Measurements from ENCODE around the gene RPS6KB2. TPM values are rescaled to one million over a fixed set of nuclear protein-coding genes. Genes with fewer than 3 reads are reported as not detected.

RPS6KB2 gene
- total and polyA plus RNA-seq, 2 donors (not counting 3 experiments of a cell fraction or from before 2014, with no cell fraction given), result 53.8 to 60.0 TPM

DNA sequence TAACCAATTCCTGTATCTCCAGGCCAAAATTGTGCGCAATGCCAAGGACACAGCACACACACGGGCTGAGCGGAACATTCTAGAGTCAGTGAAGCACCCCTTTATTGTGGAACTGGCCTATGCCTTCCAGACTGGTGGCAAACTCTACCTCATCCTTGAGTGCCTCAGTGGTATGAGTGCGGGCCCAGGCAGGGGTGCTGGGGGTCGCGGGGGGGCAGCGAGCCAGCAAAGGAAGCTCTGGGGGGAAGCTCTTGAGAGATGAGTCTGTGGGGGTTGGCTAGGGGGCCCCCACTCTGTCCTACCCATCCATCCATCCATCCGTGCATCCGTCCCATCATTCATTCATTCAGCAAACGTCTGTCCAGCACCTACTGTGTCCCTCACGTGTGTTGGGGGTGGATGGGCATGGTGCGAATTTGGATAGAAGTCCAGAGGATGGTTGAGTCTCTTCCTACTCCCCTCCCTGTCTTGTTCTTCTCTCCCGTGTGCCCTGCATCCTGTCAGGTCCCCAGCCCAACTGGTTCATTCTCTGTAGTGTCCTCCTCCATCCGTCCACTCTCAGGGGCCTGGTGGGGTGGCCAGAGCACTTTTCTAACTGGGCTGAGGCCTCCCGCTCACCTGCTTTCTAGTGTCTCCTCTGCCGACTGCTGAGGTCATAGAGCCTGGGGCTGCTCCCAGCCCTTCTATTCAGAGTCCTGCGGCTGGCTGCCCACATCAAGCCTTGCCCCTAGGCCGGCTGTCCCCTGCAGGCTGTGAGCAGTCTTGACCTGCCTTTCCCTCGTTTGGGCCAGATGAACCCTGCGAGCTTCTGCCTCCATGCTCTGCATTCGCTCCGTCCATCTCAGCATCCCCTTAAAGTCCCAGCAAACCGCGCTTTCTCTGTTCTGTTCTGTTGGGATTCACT is 3.3 kb downstream of the RPS6KB2 start:
- DNase-seq (ENCODE audit: low read depth, low spot score), result no peak
- Histone ChIP-seq H3K4me3 (replicated peaks in 1 of 3; ENCODE audit: insufficient read depth in 1 of 3, low read depth in 1 of 3, low read length in 3 of 3) (no peak overlapping the region), H3K9me3 (replicated peaks; ENCODE audit: control insufficient read depth, insufficient read depth, low read length) (no peaks in the 10 kb centered on the region), H3K79me2 (ENCODE audit: control insufficient read depth, insufficient read depth, low read length) (peaks cover 10% of the 10 kb centered on the region), H3K9me1 (replicated peaks; ENCODE audit: control insufficient read depth, extremely low read depth, insufficient read depth, low read length) (no peaks in the 10 kb centered on the region), H3K36me3 (ENCODE audit: control insufficient read depth in 2 of 2, extremely low read depth in 1 of 2, insufficient read depth in 2 of 2, low read length in 2 of 2) (peaks cover 0 to 31% of the 10 kb centered on the region in 2 experiments), H3K4me1 (ENCODE audit: control insufficient read depth, extremely low read depth, insufficient read depth, low read length) (no peaks in the 10 kb centered on the region), H4K20me1 (replicated peaks; ENCODE audit: control insufficient read depth, extremely low read depth, insufficient read depth, low read length) (no peaks in the 10 kb centered on the region), H3K4me2 (ENCODE audit: insufficient read depth, low read length) (no peak overlapping the region), H2AFZ (ENCODE audit: low read depth, low read length) (no peak overlapping the region), H3K9ac (replicated peaks; ENCODE audit: extremely low read depth, insufficient read depth, low read length) (no peak overlapping the region), H3K27ac (ENCODE audit: insufficient read depth, low read depth, low read length) (no peak overlapping the region), H3K27me3 (ENCODE audit: control insufficient read depth in 2 of 2, insufficient read depth in 2 of 2, low read length in 2 of 2) (no peaks in the 10 kb centered on the region)
- no TSS peak for BruUV-seq (replicated peaks)
- FAIRE-seq, result no peak
- dilution Hi-C loops (cut with MboI; ENCODE audit: extremely low pct_ligation_motif_present, low sequenced_read_pairs) (no loop called here), intact Hi-C loops (cut with micrococcal nuclease) (no loop called here)
- TF ChIP-seq EZH2 (IDR thresholded peaks at IDR 0.05; ENCODE audit: borderline replicate concordance, low read depth, low read length, severe bottlenecking), result no peak
- TF ChIP-seq, protein P1, sequence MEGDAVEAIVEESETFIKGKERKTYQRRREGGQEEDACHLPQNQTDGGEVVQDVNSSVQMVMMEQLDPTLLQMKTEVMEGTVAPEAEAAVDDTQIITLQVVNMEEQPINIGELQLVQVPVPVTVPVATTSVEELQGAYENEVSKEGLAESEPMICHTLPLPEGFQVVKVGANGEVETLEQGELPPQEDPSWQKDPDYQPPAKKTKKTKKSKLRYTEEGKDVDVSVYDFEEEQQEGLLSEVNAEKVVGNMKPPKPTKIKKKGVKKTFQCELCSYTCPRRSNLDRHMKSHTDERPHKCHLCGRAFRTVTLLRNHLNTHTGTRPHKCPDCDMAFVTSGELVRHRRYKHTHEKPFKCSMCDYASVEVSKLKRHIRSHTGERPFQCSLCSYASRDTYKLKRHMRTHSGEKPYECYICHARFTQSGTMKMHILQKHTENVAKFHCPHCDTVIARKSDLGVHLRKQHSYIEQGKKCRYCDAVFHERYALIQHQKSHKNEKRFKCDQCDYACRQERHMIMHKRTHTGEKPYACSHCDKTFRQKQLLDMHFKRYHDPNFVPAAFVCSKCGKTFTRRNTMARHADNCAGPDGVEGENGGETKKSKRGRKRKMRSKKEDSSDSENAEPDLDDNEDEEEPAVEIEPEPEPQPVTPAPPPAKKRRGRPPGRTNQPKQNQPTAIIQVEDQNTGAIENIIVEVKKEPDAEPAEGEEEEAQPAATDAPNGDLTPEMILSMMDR (IDR thresholded peaks at IDR 0.05; ENCODE audit: extremely low read depth in 1 of 2, insufficient read depth in 1 of 2, low read depth in 1 of 2, low read length in 2 of 2), result no peak
- CTCF ChIA-PET, result no interaction called here
- POLR2A ChIA-PET, result no interaction called here

DNA sequence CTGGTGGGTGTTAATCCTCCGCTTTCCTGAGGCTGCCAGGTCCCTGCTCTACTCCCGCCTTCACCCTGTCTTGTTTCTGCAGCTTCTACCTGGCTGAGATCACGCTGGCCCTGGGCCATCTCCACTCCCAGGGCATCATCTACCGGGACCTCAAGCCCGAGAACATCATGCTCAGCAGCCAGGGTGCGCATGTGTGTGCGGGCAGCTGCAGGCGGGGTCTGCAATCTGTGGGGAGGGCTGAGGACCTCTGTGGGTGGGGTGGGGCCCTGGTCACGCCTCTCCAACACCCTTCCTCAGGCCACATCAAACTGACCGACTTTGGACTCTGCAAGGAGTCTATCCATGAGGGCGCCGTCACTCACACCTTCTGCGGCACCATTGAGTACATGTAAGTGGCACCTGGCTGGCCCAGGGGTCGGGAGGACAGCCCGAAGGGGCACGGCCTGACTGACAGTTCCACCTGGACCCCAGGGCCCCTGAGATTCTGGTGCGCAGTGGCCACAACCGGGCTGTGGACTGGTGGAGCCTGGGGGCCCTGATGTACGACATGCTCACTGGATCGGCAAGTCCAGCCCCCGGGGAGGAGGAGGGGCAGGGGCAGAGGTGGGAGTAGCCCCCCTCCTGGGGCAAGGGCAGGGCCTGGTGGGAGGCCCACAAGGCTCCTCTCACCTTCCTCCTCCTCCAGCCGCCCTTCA is 4.5 kb downstream of the RPS6KB2 start:
- ChIA-PET CTCF (no interaction called here), POLR2A (no interaction called here)
- intact Hi-C loops (cut with micrococcal nuclease), result no loop called here
- TF ChIP-seq MYC (IDR thresholded peaks at IDR 0.05; ENCODE audit: low read depth, low read length), result no peak
- no peak for TF ChIP-seq FOS (IDR thresholded peaks at IDR 0.05; ENCODE audit: borderline replicate concordance, insufficient read depth, low read length)
- no peak for TF ChIP-seq POLR2A (IDR thresholded peaks at IDR 0.05; ENCODE audit: low read depth, low read length)
- TF ChIP-seq GATA2 (IDR thresholded peaks at IDR 0.05; ENCODE audit: insufficient read depth, insufficient read length, low read depth, low read length), result no peak
- TF ChIP-seq EZH2 (IDR thresholded peaks at IDR 0.05; ENCODE audit: borderline replicate concordance, low read depth, low read length, severe bottlenecking), result no peak
- TF ChIP-seq JUN (IDR thresholded peaks at IDR 0.05; ENCODE audit: borderline replicate concordance, insufficient read depth, insufficient read length, low read depth), result no peak
- TF ChIP-seq, protein P1 (IDR thresholded peaks at IDR 0.05; ENCODE audit: extremely low read depth in 1 of 2, insufficient read depth in 1 of 2, low read depth in 1 of 2, low read length in 2 of 2), result no peak
- TF ChIP-seq POLR2AphosphoS5 (IDR thresholded peaks at IDR 0.05; ENCODE audit: insufficient read depth, low read depth, low read length), result no peak
- TF ChIP-seq, protein P2, sequence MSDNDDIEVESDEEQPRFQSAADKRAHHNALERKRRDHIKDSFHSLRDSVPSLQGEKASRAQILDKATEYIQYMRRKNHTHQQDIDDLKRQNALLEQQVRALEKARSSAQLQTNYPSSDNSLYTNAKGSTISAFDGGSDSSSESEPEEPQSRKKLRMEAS (IDR thresholded peaks at IDR 0.05; ENCODE audit: insufficient read depth, insufficient read length), result no peak
- FAIRE-seq (no peak), DNase-seq (ENCODE audit: low read depth, low spot score) (no peak)
- H3K9me3 ChIP-seq (replicated peaks; ENCODE audit: control insufficient read depth, insufficient read depth, low read length), result no peaks in the 10 kb centered on the region
- no peaks in the 10 kb centered on the region for H3K4me1 ChIP-seq (ENCODE audit: control insufficient read depth, extremely low read depth, insufficient read depth, low read length)
- H3K9me1 ChIP-seq (replicated peaks; ENCODE audit: control insufficient read depth, extremely low read depth, insufficient read depth, low read length), result no peaks in the 10 kb centered on the region
- no peaks in the 10 kb centered on the region for H3K27me3 ChIP-seq (ENCODE audit: control insufficient read depth in 2 of 2, insufficient read depth in 2 of 2, low read length in 2 of 2)
- H3K27ac ChIP-seq (ENCODE audit: insufficient read depth, low read depth, low read length), result no peak overlapping the region
- H3K4me3 ChIP-seq (replicated peaks in 1 of 3; ENCODE audit: insufficient read depth in 1 of 3, low read depth in 1 of 3, low read length in 3 of 3), result no peak overlapping the region
- no peak overlapping the region for H3K4me2 ChIP-seq (ENCODE audit: insufficient read depth, low read length)
- BruUV-seq (replicated peaks), result no TSS peak
- dilution Hi-C loops (cut with MboI; ENCODE audit: extremely low pct_ligation_motif_present, low sequenced_read_pairs), result no loop called here
- H2AFZ ChIP-seq (ENCODE audit: low read depth, low read length), result no peak overlapping the region
- peaks cover 0 to 35% of the 10 kb centered on the region in 2 experiments for H3K36me3 ChIP-seq (ENCODE audit: control insufficient read depth in 2 of 2, extremely low read depth in 1 of 2, insufficient read depth in 2 of 2, low read length in 2 of 2)
- no peaks in the 10 kb centered on the region for H4K20me1 ChIP-seq (replicated peaks; ENCODE audit: control insufficient read depth, extremely low read depth, insufficient read depth, low read length)
- peaks cover 10% of the 10 kb centered on the region for H3K79me2 ChIP-seq (ENCODE audit: control insufficient read depth, insufficient read depth, low read length)
- no peak overlapping the region for H3K9ac ChIP-seq (replicated peaks; ENCODE audit: extremely low read depth, insufficient read depth, low read length)

All from endothelial cell of umbilical vein (primary cell).